Activated CD4-positive, alpha-beta T cell treated with anti-CD3 and anti-CD28 coated beads, Interleukin-2, Interleukin-4, amounts not matched to agents 100 ng/mL and 50 ng/mL, durations not matched to agents 16 hours and 8 hours (primary cell): ENCODE measurements around the gene CA10.

ENCODE experiments used
- DNase-seq: peaks from one replicate; pipeline ENCODE4 v3.0.0-alpha.2; 2020; ENCODE audit warnings: low spot score

CA10 gene

DNA sequence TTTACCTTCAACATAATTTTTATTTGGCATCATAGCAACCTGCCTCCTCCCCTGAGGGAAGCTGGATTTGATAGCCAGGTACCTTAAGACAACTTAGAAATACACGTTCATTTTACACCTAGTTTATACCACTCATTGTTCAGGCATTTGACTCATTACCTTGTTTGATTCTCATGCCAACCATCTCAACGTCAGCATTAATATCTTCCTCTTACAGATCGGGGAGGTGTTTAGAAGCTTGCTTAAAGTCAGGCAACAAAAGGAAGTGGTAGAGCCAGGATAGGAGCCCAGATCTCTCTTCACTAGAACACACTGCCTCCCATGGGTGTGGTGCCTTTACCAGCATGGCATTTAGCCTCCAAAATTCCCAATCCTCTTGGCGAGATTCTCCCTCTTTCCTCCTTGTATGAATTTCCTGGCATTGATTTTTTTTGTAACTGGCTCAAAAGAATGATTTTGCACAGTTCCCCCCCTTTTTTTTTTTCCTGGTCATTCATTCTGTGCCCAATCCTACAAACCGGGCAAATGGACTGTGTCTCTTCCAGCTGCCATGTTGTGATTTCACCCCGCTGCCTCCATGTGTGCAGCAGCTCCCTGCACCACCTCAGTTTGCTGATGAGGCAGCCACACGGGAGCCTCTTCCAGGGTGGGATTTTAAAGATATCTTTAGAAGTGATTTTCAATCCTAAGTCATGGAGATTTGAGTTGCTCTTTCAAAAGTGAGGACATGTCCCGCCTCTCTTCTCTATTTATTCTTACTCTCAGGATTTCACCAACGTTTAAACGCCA is 514.6 kb downstream of the CA10 start:
- DNase-seq = no peak

DNA sequence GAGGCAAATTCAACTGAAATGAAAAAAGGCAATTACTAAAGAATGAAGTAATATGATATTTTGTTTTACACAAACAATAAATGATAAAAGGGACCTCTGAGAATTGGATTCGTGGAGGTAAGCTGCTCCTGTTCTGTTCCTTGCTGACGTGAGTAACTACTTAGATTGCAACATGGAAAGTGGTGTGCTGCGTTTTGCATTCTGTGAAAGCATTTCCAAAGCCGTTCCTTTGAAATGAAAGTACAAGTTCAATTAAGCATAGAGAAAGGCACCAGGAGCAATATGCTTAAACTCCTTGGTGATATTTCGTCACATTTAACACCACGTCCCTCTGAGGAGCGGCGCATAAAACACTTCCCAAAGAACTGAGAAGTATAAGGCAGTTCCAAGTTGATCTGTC is 516.5 kb downstream of the CA10 start:
- DNase-seq = no peak

GRCh38 chr17:51640108-51640622 is 518.3 kb downstream of the CA10 start:
- peak; percentile 36 for DNase-seq

- DNase-seq = no peak
Observed at GRCh38 chr17:51638971-51639370, 519.5 kb downstream of the CA10 start.

DNA sequence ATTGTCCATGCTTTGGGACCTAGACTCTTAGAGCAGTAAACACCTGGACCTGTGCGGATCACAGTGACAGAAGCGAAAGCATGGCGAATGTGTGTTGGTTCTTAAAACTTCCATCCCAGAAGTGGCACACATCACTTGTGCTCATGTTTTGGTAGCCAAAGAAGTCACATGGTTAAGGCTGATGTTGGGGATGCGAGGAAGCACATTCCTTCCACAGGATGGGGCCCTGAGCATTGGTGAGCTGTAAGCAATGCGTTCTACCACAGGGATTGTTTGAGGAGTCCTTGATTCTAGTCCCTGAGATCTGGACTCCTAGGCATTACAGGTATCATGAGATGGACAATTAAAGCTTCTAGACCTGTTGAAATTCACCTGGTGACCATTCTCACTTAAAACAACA is 522.2 kb downstream of the CA10 start:
- DNase-seq = no peak

- no peak for DNase-seq
Observed at GRCh38 chr17:51630101-51630671, 528.3 kb downstream of the CA10 start.

DNA sequence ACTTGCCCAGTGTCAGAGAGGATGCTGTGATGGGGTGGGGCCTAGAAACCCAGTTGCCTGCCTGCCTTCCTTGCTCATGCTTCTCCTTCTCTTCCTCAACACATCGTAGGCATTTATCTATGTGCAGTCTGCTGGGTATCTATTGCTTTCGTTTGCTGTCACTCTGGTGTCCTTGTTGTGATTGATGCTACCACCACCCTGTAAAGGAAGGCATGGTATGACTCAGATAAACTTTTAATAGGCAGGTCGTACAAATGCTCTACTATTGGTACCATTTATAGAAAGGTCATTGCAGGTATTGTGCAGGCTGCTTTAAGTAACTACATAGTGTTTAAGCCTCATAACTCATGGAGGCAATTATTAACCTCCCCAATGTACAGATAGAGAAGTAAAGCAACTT is 529.3 kb downstream of the CA10 start:
- DNase-seq = no peak

DNA sequence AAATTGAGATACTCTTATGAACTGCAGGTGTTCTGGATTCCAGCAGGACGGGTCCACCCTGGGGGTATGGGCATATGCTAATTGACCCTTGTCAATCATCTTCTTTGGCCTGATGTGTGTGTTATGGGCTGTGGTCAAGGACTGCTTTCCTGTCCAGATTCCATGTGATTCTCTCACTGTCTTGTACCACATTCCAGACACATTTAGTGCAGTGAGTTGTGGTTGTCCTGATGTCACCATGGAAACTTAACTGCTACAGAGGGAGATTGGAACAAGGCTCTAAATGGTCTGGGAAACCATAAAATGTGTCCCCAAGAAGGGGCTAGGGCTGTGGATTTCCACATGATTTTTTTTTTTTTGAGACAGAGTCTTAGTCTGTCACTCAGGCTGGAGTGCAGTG is 530.7 kb downstream of the CA10 start:
- DNase-seq = no peak

GRCh38 chr17:51618476-51618875 is 540.0 kb downstream of the CA10 start:
- no peak for DNase-seq

DNA sequence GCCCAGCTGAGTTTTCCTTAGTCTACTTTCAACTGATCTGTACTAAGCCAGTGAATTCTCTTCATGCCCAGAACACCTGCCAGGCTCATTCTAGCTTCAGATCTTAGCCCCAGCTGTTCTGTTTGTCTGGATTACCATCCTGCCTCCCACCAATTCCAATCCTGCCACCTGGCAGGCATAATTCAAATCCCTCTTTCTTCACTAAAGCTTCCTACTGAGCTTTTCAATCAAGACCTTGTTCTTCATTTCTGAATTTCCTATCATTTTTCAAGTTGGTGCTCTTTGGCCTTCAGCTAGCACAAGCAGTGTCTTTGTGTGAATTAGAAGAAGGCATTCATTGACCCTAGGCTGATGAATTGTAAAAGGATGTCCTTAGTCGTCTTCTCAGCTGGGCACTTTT is 540.5 kb downstream of the CA10 start:
- no peak for DNase-seq

DNA sequence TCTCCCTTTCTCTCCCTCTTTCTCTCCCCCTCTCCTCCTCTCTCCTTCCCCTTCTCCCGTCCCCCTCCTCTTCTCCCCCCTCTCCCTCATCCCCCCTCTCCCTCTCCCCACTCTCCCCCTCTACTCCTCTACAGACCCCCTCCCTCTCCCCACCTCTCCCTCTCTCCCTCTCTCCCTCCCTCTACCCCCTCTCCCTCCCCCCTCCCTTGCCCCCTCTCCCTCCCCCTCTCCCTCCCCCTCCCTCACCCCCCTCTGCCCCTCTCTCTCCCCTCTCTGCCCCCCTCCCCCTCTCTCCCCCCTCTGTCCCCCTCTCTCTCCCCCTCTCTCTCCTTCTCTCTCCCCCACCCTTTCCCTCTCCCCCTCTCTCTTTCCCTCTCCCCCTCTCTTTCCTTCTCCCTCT is 545.3 kb downstream of the CA10 start:
- no peak for DNase-seq

DNA sequence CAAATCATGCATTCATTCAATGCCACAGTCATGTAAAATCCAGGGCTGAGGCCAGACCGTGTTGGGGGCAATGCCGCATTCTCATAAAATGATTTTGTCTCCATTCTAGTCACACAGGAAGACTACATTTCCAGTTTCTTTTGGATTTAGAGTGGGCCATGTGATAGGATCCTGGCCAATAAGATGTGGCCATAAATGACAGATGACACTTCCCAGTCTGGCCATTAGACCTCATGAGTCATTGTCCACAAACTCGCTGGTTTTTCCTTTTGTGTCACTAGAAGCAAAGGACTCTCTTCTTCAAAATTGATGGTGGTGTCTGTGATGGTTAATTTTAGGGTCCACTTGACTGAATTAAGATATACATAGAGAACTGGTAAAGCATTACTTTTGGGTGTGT is 545.8 kb downstream of the CA10 start:
- no peak for DNase-seq

DNA sequence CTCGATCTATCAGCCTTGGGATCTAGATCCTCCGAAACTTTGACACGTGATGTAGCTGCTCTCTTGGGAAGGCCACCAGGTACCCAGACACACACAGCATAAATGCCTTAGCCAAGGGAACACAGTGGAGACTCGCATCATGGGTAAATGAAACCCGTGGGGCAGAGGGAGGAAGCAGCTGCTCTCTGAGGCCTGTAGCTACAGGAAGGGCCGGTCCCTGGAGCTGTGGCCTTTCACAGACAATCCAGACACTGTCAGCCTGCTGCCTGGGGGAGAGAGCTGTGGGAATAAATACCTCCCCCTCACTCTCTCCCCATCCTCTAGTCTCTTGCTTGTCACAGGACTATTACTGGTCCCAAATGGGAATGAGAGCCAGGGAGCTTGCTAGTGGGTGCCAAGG is 546.9 kb downstream of the CA10 start:
- DNase-seq = no peak

DNA sequence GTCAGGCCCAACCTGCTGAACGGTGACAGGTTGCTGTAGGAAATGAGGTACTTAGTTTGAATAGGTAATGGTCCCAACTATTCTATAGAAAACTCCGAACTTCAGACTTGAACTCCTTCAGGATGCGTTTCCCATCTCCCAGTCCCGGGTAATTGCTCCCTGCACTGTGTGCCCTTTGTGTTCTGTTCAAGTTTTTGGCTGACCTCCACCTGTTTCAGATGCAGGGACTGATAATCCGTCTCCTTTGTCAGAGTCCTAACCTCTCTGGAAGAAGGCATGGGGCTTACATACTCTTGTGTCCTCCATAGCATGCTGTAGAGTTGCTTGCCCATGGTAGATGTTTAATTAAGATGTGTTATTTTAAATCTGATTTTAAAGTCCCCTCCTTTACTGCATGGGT is 547.7 kb downstream of the CA10 start:
- DNase-seq = no peak

GRCh38 chr17:51610155-51610554 is 548.4 kb downstream of the CA10 start:
- no peak for DNase-seq

DNA sequence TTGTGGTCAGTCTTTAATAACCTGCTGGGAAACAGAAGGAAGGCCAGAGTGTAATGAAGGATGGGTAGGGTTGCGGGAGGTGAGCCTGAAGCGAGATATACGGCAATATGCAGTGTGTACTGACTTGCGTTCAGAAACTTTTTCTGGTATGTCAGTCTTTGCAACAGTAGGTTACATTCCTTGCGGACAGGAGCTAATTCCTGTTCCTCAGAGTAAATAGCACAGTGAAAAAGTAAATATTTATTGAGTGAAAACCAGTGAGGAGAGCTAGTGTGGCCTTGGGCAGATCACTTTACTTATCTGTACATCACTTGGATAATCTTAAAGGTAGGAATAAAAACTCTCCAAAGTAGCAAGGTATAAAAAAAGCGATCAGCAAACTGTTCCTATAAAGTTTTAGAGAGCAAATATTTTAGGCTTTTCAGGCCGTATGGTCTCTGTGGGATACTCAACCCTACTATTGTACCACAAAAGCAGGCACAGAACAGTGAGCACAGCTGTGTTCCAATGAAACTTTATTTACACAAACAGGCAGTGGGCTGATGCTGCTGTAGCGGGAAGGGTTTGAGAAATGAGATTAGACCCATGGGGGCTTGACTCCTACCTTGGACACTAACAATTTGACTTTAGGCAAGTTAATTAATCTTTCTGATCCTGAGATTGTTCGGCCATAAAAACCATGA is 550.1 kb downstream of the CA10 start:
- DNase-seq = no peak

DNA sequence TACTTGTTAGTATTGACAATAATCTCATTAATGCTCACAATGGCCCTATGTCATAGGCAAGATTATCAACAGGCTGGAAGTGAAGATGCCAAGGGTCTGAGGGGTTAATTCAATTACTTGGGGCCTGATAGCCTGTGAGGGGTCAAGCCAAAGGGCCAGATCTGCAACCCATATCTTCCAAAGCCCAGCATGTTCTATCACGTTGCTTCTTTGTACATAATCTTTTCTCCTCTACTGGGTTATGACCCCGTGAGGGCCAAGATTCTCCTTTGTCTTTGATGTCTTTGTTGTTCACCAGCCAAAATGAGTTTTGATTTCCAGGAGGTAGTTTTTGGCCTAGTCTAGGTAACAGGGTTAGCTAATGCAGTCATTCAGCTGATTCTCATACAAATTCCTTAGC is 551.0 kb downstream of the CA10 start:
- DNase-seq = no peak

DNA sequence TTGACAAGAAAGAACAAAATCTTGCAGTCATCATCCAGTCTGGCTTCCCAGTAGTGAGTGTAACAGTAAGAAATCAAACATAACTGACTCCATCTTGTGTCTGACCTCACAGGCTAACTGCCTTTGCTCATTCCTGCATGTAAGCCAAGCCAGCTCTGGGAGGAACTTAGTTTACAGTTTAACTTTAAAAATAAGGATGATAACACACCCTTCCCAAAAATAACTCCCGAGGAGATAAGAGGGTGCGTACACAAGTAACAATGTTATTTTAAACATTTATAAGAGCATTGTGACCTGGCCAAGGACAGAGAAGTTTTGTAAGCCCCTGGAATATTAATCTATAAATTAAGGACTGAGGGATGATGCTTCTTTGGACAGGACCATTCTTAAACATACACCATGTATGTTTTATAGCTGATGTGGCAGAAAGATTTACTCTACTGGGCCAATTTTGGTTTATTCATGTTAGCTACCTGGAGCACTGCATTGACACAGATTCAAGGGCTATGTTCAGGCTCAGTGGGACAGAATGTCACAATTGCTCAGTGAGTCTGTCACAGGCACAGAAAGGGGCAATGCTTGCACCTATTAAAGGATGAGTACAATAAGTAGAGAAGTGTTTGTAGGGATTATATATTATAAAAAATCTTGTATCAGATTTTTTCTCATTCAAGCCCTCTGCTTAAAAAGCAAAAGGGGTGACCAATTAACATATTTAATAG is 554.1 kb downstream of the CA10 start:
- DNase-seq = no peak

GRCh38 chr17:51601622-51602261 is 556.8 kb downstream of the CA10 start:
- no peak for DNase-seq

GRCh38 chr17:51598824-51599223 is 559.7 kb downstream of the CA10 start:
- DNase-seq = no peak

- DNase-seq = no peak
Observed at GRCh38 chr17:51597345-51597744, 561.2 kb downstream of the CA10 start.

DNA sequence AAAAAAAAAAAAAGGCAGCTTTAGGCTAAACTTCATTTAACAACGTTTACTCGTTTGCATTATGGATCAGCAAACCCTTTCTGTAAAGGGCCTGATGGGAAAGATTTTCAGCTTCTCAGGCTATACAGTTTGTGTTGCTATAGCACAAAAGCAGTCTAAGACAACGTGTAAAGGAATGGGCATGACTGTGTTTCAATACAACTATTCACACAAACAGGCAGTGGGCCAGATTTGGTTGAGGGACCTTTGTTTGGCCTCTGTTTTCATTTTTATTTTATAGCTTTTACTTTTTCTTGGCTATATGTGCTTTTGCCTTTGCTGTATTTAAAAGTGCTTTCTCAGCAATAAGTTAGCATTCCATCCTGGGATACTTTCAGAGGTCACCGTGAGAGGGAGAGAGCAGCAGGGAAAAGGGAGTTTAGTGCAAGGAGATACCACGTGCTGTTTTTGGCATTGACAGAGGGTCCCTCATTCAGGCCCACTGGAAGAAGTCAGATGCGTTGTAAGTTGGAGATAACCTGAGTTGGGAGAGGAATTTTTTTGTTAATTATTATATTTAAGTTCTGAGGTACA is 562.6 kb downstream of the CA10 start:
- DNase-seq = no peak
